Left ventricle myocardium inferior (tissue), 1 donor: Measurements from ENCODE around the gene KIF18B. TPM values are rescaled to one million over a fixed set of nuclear protein-coding genes. Genes with fewer than 3 reads are reported as not detected.

Experiments used
- DNase-seq: peaks from one replicate; pipeline ENCODE4 v3.0.0-alpha.2; 2020
- H3K27ac ChIP-seq: fragments of 200-600 bp; replicated peaks from 2 replicates; pipeline ENCODE4 v1.8.0; 2021
- H3K27me3 ChIP-seq: fragments of 200-600 bp; 2 replicates; pipeline ENCODE4 v1.8.0; 2021; ENCODE audit warnings: low read depth
- H3K36me3 ChIP-seq: fragments of 200-600 bp; 2 replicates; pipeline ENCODE4 v1.8.0; 2021
- H3K4me1 ChIP-seq: fragments of 200-600 bp; 2 replicates; pipeline ENCODE4 v1.8.0; 2021
- H3K4me3 ChIP-seq: fragments of 200-600 bp; 2 replicates; pipeline ENCODE4 v1.8.0; 2021; ENCODE audit warnings: mild to moderate bottlenecking, moderate library complexity
- H3K9me3 ChIP-seq: fragments of 200-600 bp; replicated peaks from 2 replicates; pipeline ENCODE4 v1.8.0; 2021
- CTCF ChIP-seq: fragments of 200-600 bp; IDR thresholded peaks from 2 replicates; pipeline ENCODE4 v1.8.0; 2021; ENCODE audit warnings: antibody characterized with exemption, mild to moderate bottlenecking, borderline replicate concordance
- intact Hi-C: fragments of 100-400 bp; cut with micrococcal nuclease; formaldehyde crosslinking; loops from one replicate; pipeline ENCODE4 v1.11.0; 2022
- total RNA-seq: library from RNA; stranded (reverse); fragmentation: NEBNext Ultra II Directional; extraction: Animal tissue kit (Norgen Biotek cat#: 25700); gene quantifications from one replicate; pipeline ENCODE4 v1.2.1, GENCODE V29; 2021
- donor health status: DM: no; HTN: yes; CAD: no; lungs with severe emphysema.

KIF18B gene
- total RNA-seq, 1 donor from 2014 or later: 0.49 TPM

GRCh38 chr17:44960691-44961090, 13.1 kb upstream of the KIF18B start:
- TF ChIP-seq CTCF: no peak
- Histone ChIP-seq H3K9me3 (no peaks in the 10 kb centered on the region), H3K36me3 (no peaks in the 10 kb centered on the region), H3K27ac (no peak overlapping the region), H3K27me3 (peaks cover 91% of the 10 kb centered on the region), H3K4me3 (no peak overlapping the region), H3K4me1 (no peaks in the 10 kb centered on the region)
- intact Hi-C loops: no loop called here
- no peak for DNase-seq

GRCh38 chr17:44959821-44960531, 12.4 kb upstream of the KIF18B start:
- Histone ChIP-seq H3K27me3 (peaks cover 88% of the 10 kb centered on the region), H3K9me3 (no peaks in the 10 kb centered on the region), H3K27ac (no peak overlapping the region), H3K4me3 (no peak overlapping the region), H3K4me1 (no peaks in the 10 kb centered on the region), H3K36me3 (no peaks in the 10 kb centered on the region)
- DNase-seq: no peak
- intact Hi-C loops: no loop called here
- TF ChIP-seq CTCF: no peak

GRCh38 chr17:44956998-44957981, 9.7 kb upstream of the KIF18B start:
- H3K9me3 ChIP-seq: no peaks in the 10 kb centered on the region
- H3K27me3 ChIP-seq: peaks cover 61% of the 10 kb centered on the region
- no peak for DNase-seq
- H3K4me1 ChIP-seq: no peaks in the 10 kb centered on the region
- no peaks in the 10 kb centered on the region for H3K36me3 ChIP-seq
- TF ChIP-seq CTCF: no peak
- intact Hi-C loops: no loop called here
- no peak overlapping the region for H3K4me3 ChIP-seq
- no peak overlapping the region for H3K27ac ChIP-seq

GRCh38 chr17:44955674-44956425, 8.3 kb upstream of the KIF18B start:
- TF ChIP-seq CTCF: no peak
- Histone ChIP-seq H3K4me1 (no peaks in the 10 kb centered on the region), H3K9me3 (no peaks in the 10 kb centered on the region), H3K4me3 (no peak overlapping the region), H3K27ac (no peak overlapping the region), H3K27me3 (peaks cover 52% of the 10 kb centered on the region), H3K36me3 (no peaks in the 10 kb centered on the region)
- intact Hi-C loops: no loop called here
- no peak for DNase-seq

GRCh38 chr17:44952946-44953475, 5.4 kb upstream of the KIF18B start:
- H3K9me3 ChIP-seq: no peaks in the 10 kb centered on the region
- H3K4me1 ChIP-seq: peaks cover 4% of the 10 kb centered on the region
- no peak overlapping the region for H3K27ac ChIP-seq
- TF ChIP-seq CTCF: no peak
- H3K36me3 ChIP-seq: no peaks in the 10 kb centered on the region
- no peak for DNase-seq
- peaks cover 23% of the 10 kb centered on the region for H3K27me3 ChIP-seq
- intact Hi-C loops: no loop called here
- no peak overlapping the region for H3K4me3 ChIP-seq
